Activated T-cell treated with anti-CD3 and anti-CD28 coated beads for 1 hour (primary cell): ENCODE data around the gene SLITRK6.
"Not testable (repeated sequence)": the region's sequence is repeated elsewhere in the genome, so short reads cannot be mapped to it uniquely, and the experiment has no call there.

Source experiments
- DNase-seq: peaks from one replicate; pipeline ENCODE4 v3.0.0-alpha.2; 2020; ENCODE audit warnings: low read depth

Gene SLITRK6, protein sequence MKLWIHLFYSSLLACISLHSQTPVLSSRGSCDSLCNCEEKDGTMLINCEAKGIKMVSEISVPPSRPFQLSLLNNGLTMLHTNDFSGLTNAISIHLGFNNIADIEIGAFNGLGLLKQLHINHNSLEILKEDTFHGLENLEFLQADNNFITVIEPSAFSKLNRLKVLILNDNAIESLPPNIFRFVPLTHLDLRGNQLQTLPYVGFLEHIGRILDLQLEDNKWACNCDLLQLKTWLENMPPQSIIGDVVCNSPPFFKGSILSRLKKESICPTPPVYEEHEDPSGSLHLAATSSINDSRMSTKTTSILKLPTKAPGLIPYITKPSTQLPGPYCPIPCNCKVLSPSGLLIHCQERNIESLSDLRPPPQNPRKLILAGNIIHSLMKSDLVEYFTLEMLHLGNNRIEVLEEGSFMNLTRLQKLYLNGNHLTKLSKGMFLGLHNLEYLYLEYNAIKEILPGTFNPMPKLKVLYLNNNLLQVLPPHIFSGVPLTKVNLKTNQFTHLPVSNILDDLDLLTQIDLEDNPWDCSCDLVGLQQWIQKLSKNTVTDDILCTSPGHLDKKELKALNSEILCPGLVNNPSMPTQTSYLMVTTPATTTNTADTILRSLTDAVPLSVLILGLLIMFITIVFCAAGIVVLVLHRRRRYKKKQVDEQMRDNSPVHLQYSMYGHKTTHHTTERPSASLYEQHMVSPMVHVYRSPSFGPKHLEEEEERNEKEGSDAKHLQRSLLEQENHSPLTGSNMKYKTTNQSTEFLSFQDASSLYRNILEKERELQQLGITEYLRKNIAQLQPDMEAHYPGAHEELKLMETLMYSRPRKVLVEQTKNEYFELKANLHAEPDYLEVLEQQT

DNA sequence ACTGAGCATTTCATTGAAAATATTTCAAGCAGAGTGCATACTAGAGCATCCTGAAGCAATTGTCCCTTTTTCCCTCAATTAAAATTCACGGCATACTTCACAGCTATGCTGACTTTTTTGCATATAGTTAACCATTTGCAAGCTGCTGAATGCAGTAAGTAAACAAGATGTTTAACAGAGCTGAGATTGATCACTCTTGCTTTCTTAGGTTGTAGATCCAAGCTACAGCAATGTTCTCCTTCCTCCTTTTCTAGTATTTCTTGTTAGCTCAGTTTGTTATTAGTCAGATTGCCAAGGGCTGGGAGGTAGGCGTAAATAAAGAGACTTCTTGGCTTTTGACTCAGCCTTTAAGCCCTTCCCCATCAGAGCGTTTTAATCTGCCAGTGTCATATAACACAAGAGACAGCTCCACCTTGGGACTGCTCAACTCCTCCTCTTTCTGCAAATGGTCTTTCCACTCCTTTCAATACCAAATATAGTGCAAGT, at the start of gene SLITRK6:
TSS of gene SLITRK6 (minus strand) at position 323 of the 486 bp plus-strand sequence. CDS start 2,911 bp downstream, outside the sequence.
- DNase-seq: no peak

DNA sequence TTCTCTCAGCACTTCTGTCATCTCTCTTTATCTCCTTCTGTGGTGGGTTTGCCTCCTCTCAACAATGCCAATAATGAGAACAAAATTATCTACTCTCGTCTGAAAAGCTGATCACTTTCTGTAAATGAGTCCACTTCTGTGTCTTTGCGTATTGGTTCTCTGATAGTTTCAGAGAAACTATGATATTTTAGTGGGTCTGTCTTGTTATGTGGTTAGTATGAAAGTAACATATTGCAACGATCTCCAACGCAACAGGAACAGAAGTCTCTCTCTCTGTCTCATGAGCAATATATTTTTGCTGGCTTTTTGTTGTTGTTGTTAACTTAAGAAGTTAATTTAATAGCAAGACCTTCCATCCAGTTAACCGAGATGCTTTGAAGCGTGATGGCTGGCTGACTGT, 47.8 kb upstream of the SLITRK6 start:
- no peak for DNase-seq

DNA sequence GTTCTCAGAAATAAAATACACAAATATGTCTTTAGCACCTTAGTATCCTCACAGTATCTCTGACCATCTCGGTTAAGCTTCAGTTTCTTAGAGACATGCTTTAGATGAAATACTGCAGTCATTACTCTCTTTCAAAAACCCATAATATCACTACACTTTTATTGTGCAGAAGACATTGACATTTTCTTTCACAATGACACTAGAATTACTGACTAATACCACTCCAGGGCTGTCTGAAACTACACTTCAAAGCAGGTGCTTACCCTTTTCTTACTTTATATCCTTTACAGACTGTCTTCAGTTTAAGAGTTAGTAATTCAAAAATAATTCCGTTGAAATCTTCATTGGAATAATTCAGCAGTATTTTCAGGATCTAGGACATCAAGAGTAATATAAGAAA, 42.2 kb upstream of the SLITRK6 start:
- DNase-seq: no peak

DNA sequence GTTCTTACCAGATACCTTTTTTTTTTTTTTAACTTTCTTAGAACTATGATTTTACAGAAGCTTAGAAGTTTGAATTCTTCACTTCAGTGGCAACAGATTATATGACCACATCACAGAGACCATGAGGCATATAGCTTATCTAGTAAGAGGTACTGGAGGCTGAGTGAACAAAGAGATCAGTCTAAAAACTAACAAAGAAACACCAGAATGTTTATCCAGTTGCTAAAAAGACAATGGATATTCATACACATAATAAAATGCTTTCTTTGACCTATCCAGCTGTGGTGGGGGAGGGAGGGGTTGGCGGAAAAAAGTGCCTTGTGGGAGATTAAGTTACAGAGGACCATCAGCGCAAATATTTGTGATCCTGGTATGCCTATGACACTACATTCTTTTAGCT, 34.7 kb upstream of the SLITRK6 start:
- no peak for DNase-seq

DNA sequence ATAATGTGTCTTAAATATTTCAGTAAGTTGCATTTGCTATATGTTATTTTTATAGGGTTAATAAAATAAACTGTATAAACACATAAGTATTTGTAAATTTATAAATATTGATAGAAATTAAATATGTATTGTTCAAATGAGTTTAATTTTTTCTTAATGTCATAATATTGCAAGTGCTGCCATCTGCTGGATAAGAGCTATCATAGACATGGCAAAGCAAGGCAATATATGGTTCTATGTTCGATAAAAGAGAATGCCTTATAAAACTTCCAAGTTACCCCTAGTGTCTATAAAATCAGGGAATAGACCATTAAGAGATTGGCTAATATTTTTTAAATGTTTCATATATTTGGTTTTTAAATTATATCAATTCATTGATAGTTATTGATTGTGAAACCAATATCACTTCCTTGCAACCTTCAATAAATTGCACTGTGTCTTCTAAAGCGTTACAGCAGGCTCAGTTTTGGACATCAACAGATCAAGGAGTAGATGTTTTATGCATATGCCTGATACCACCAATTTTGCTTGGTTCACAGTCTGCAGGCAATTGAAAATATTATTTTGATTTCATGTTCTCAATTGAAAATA, 29.0 kb upstream of the SLITRK6 start:
- no peak for DNase-seq

DNA sequence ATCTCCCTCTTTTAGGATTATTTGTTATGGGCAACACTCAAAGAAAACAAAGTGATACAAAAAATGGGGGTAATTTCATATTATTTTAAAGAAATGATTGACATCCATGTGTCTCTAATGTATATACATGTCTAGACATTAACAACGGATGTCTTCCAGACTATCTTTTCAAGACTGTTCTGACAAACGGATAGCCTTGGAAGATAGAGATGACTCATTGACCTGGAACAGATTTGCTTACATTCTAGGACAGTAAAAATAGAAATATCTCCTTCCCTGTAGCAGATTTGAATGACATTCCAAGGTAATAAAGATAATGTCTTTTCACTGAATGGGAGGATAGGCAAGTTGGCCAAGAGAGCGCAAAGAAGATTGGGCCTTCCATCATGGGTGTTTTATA, 26.2 kb upstream of the SLITRK6 start:
- DNase-seq: no peak

DNA sequence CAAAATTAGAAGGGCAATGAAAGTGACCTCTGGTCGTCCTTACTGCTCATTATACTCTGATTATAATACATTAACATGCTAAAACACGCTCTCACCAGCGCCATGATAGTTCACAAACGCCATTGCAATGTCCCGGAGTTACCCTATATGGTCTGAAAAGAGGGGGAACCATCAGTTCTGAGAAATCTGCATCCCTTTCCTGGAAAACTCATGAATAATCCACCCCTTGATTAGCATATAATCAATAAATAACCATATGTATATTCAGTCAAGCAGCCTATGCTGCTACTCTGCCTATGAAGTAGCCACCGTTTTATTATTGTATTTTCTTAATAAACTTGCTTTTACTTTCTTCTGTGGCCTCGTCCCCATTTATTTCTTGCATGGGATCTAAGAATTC, 24.6 kb upstream of the SLITRK6 start:
- no peak for DNase-seq

DNA sequence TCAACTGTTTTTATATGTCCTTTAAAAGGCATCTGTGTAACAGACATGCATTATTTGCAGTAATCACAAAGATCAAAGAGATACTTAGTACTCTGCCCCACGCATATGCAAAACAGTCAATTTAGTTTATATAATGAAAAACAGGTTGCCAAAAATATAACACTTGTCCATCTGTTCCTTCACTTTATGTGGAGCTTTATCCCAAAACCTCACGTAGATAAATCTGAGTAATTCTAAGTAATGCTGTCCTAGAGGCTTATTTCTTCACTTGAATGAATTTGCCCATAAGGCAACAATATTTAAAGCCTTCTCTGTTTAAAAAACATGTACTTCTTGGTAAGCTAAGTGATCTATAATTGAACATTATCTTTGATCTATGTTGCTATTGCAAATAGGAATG, 20.3 kb upstream of the SLITRK6 start:
- no peak for DNase-seq

DNA sequence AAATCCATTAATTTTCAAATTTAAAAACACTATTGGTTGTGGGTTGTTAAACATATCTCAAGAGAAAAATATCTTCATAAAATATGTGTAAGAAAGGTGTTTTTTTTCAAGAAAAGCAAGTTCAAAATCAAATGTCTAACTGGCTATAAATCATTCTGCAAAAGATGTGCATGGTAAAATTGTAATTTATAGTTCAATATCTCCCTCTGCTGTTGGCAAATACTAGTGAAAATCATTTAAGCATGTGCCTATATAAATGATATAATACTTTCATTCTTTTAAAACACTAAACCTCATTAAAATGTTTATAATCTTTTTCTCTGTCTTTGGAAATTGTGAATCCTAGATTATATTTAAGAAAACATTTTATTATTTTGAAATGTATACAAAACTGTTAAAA, 17.2 kb upstream of the SLITRK6 start:
- no peak for DNase-seq

DNA sequence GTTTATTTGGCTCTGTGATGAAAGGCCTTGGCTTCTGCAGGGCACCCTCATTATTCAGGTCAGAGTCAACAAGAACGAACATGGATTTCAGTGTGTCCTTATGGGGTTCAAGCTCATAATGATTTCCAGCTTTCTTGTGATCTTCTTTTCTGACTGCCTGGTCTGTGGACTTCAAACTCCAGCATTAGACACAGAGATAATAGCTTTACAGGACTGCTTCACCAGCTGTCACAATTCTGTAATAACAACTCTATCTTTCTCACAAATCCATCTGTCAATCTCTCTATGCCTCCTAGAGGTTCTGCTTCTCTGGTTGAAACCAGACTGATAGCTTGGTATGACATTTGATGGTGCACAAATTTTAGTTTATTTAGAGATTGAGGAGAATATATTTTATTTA, 13.1 kb upstream of the SLITRK6 start:
- no peak for DNase-seq

DNA sequence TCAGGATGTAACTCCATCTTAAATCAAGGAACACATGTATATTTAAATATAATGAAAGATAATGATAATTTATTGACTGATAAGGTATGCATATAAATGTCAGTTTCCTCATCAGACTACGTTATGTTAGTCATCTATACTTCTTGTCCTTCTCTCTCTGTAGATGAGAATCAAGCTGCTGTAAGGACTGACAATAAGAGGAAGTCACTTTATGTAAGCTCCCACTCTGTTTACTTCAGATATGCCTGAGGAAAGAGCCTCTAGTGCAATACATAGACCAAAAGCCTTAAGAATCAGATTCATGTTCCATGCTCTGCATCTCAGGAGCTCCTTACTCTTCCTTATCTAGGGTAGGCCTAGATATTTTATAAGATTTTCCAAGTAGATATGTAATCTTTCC, 9.6 kb upstream of the SLITRK6 start:
- DNase-seq: no peak

DNA sequence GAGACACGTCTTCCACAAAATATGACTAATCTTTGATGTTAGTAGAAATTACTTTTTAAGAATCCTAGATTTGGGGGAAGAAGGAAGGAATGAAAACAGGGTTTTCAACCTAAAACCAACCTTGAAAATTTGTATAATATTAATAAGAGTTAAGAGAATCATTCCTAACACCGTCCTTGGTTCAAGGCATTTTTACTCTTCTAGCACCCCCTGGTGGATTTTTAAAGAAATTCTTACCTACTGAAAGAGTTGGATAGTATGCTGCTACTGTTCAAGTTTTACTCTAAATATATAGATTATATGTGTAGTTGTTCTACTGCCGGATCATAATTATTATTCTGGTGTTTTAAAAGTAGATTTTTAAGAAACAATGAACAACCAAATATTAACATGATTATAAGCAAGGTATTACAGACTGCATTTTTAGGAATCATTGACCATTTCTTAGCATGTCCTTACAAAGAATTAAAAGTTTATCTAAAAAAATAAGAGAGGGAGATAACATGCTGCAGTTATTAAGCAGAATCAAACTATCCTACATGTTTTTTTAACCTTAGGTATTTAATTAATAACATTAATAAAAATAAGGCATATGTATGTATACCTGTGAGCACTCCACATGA, 7.4 kb upstream of the SLITRK6 start:
- DNase-seq: no peak

DNA sequence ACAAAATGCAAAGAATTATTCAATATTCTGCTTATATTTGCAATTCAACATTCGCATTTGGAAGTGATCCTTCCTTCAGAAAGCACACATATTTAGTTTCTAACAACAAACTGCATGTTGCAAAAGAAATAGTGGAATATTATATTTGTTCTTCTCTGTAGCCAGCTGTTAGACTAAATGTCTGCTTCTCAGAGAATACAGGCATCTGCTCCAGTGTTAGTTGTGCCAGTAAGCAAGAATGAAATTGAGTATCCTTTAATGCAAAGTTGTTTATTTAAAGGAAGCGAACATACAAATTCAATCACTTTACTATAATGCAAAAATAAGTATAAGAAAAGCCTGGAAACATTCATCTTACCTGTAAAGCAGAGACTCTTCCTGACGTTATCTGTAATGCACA, 663 bp downstream of the SLITRK6 start:
- DNase-seq: no peak

DNA sequence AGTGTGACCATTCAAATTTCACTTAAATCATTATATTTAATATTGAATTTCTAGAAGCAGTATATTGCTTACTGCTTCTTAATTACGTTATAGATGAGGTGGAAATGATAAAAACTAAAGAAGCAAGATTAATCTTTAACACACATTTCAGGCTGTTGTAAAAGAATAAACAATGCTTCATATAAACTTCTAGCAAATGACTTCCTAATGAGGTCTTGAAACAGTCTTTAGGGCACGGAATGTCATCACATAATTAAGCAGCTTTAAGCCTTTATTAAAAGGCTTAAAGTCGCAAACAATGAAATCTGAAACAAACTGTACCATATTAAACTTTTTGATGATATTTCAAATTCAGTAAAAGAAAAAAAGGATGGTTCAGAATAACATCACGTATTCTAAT, 1.9 kb downstream of the SLITRK6 start:
- DNase-seq: no peak

DNA sequence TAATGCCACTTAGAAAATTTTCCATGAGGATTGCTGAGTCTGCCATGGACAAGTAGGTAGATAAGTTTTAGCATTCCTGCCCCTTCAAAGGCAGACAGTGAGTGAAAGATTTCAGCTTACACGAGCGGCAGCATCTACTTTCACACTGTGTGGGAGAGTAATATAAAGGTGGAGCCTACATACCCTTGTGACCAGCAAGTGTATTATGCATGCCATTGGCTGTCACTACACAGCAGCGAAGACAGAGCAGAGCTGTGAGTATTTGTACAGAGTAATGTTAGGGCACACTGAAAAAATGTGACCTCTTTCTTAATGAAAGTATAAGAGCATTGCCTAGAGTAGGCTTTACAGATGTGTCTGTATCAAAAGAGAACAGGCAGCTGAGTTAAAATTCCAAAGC, 14.0 kb downstream of the SLITRK6 start:
- DNase-seq: no peak

DNA sequence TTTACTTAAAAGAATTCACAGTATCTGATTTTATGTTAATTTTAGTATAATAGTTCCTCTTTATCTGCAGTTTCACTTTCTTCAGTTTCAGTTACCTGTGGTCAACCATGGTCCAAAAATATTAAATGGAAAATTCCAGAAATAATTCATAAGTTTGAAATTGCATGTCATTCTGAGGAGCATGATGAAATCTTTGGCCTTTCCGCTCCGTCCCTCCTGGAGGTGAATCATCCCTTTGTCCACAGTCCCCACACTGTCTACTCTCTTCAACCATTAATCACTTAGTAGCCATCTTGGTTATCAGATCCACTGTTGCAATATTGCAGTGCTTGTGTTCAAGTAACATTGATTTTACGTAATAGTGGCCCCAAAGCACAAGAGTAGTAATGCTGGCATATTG, 26.9 kb downstream of the SLITRK6 start:
- no peak for DNase-seq

DNA sequence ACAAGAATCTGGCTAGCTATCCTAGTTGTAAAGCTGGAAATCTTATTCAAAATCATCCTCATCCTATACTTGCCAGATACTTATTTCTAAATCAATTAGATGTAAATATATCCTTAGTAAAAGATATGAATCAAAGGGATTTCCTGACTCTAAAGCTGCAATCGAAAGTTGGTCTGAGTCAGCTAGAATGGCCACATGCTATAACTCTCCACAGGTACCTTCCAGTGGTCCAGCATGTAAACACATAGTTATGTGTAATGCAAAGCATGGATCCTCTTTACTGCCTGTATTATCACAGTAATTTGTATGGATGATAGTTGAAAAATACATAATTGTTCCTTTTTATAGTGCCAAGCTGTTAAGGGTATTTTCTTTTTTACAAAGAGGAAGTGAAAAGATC, 27.4 kb downstream of the SLITRK6 start:
- DNase-seq: no peak

DNA sequence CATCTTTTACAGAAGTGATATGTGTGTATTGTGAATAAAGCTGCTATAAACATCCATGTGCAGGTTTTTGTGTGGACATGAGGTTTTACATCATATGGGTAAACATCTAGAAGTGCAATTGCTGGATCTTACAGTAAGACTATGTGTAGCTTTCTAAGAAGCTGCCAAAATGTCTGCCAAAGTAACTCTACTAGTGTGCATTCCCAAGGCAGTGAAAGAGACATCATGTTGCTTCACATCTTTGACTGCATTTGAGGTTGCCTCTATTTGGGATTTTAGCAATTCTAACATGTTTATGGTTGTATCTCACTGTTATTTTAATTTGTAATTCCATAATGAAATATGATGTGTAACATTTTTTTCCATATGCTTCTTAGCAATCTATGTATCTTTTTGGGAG, 30.3 kb downstream of the SLITRK6 start:
- DNase-seq: no peak

DNA sequence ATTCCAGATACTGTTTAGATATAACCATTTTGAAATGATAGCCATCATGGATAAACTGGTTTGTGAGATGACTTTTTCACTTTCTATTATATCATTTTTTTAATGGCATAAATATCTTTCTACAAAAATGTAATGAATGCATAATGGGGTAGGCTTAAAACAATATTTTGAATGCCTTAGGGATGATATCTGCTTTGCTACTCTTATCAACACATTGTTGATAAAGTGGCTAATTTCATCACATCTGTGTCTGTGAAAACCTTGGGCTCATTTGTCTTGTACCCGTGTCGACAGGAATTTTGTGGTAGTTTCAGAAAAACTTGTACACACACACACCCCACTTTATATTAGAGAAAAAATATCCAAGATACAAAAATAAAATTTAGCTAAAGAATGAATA, 44.1 kb downstream of the SLITRK6 start:
- no peak for DNase-seq

DNA sequence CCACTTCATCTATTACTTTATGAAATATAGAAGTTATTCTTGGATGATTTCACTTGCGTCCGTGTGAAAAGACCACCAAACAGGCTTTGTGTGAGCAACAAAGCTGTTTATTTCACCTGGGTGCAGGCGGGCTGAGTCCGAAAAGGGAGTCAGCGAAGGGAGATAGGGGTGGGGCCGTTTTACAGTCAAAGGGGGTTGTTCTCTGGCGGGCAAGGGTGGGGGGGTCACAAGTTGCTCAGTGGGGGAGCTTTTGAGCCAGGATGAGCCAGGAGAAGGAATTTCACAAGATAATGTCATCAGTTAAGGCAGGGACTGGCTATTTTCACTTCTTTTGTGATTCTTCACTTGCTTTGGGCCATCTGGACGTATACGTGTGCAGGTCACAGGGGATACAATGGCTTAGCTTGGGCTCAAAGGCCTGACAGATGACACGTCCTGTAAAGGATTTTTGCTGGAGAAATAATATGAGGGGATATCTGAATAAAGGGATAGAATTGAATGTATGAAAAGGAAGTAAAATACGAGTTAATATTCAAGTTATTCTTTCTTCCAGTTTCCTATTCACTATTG, 55.9 kb downstream of the SLITRK6 start:
- not testable (repeated sequence) for DNase-seq
